H9 (cell line): ENCODE results near the gene CAMTA1. TPM values are rescaled to one million over a fixed set of nuclear protein-coding genes. Genes with fewer than 3 reads are reported as not detected.
A peak's percentile ranks its signal among the peaks of the same experiment; 100 is the strongest.

Source experiments
- DNase-seq: peaks from one replicate; pipeline ENCODE4 v3.0.0-alpha.2; 2017
- H2AFZ ChIP-seq: one replicate; pipeline ENCODE4 v1.6.1; 2013; ENCODE audit warnings: mild to moderate bottlenecking, low read length, control low read depth, moderate library complexity
- H2AK5ac ChIP-seq: 2 replicates; pipeline ENCODE4 v1.6.1; 2013; ENCODE audit warnings: low read length, control low read depth, mixed read lengths; ENCODE audit not compliant: insufficient read length
- H2BK120ac ChIP-seq: one replicate; pipeline ENCODE4 v1.6.1; 2013; ENCODE audit warnings: low read depth, mild to moderate bottlenecking, low read length, control low read depth, inconsistent platforms; ENCODE audit not compliant: poor library complexity, severe bottlenecking
- H2BK12ac ChIP-seq: 2 replicates; pipeline ENCODE4 v1.6.1; 2013; ENCODE audit warnings: low read length, control low read depth, mixed read lengths, low read depth; ENCODE audit not compliant: insufficient read length
- H2BK15ac ChIP-seq: 2 replicates; pipeline ENCODE4 v1.6.1; 2013; ENCODE audit warnings: low read depth, low read length, control low read depth
- H2BK20ac ChIP-seq: one replicate; pipeline ENCODE4 v1.6.1; 2013; ENCODE audit warnings: low read depth, mild to moderate bottlenecking, low read length, control low read depth, inconsistent platforms; ENCODE audit not compliant: poor library complexity, severe bottlenecking
- H2BK5ac ChIP-seq: 2 replicates; pipeline ENCODE4 v1.6.1; 2013; ENCODE audit warnings: low read length, control low read depth, mixed read lengths; ENCODE audit not compliant: insufficient read length
- H3K14ac ChIP-seq: 2 replicates; pipeline ENCODE4 v1.6.1; 2013; ENCODE audit warnings: low read length, control low read depth; ENCODE audit not compliant: insufficient read depth
- H3K18ac ChIP-seq: 2 replicates; pipeline ENCODE4 v1.6.1; 2013; ENCODE audit warnings: low read depth, mild to moderate bottlenecking, mixed read lengths, low read length, control low read depth; ENCODE audit not compliant: insufficient read length
- H3K23ac ChIP-seq: 2 replicates; pipeline ENCODE4 v1.6.1; 2013; ENCODE audit warnings: low read length, control low read depth, mixed read lengths, low read depth; ENCODE audit not compliant: insufficient read length
- H3K23me2 ChIP-seq: 2 replicates; pipeline ENCODE4 v1.6.1; 2013; ENCODE audit warnings: low read depth, mild to moderate bottlenecking, mixed read lengths, low read length, control low read depth; ENCODE audit not compliant: insufficient read length, poor library complexity, severe bottlenecking
- H3K27ac ChIP-seq: 2 replicates; pipeline ENCODE4 v1.5.1; 2013; ENCODE audit warnings: low read length, control low read depth, mixed read lengths, low read depth; ENCODE audit not compliant: insufficient read length
- H3K27me3 ChIP-seq: 2 replicates; pipeline ENCODE4 v1.6.1; 2013; ENCODE audit warnings: low read length, control low read depth, inconsistent platforms; ENCODE audit not compliant: insufficient read depth
- H3K4ac ChIP-seq: 2 replicates; pipeline ENCODE4 v1.6.1; 2013; ENCODE audit warnings: low read depth, mild to moderate bottlenecking, control low read depth, inconsistent platforms, low read length, moderate library complexity
- H3K4me1 ChIP-seq: 2 replicates; pipeline ENCODE4 v1.6.1; 2013; ENCODE audit warnings: low read length, control low read depth, inconsistent platforms; ENCODE audit not compliant: insufficient read depth
- H3K4me2 ChIP-seq: 2 replicates; pipeline ENCODE4 v1.6.1; 2013; ENCODE audit warnings: low read length, control low read depth, mixed read lengths; ENCODE audit not compliant: insufficient read length, insufficient read depth
- H3K56ac ChIP-seq: 2 replicates; pipeline ENCODE4 v1.6.1; 2013; ENCODE audit warnings: low read depth, mild to moderate bottlenecking, mixed read lengths, low read length, control low read depth; ENCODE audit not compliant: insufficient read length
- H3K79me1 ChIP-seq: 2 replicates; pipeline ENCODE4 v1.6.1; 2013; ENCODE audit warnings: low read depth, mild to moderate bottlenecking, moderate library complexity, low read length, control low read depth, inconsistent platforms; ENCODE audit not compliant: insufficient read depth, poor library complexity, severe bottlenecking
- H3K79me2 ChIP-seq: 2 replicates; pipeline ENCODE4 v1.6.1; 2013; ENCODE audit warnings: low read length, control low read depth, inconsistent platforms; ENCODE audit not compliant: insufficient read depth
- H3K9ac ChIP-seq: 2 replicates; pipeline ENCODE4 v1.6.1; 2013; ENCODE audit warnings: low read length, control low read depth, mixed read lengths; ENCODE audit not compliant: insufficient read length; ENCODE audit errors: extremely low read depth
- H3K9me3 ChIP-seq: one replicate; pipeline ENCODE4 v1.6.1; 2013; ENCODE audit warnings: low read depth, low read length, inconsistent platforms; ENCODE audit not compliant: control insufficient read depth
- H3T11ph ChIP-seq: one replicate; pipeline ENCODE4 v1.6.1; 2013; ENCODE audit warnings: mild to moderate bottlenecking, low read length, control low read depth, inconsistent platforms
- H4K20me1 ChIP-seq: one replicate; pipeline ENCODE4 v1.6.1; 2013; ENCODE audit not compliant: control insufficient read depth, insufficient read length, insufficient read depth
- H4K5ac ChIP-seq: 2 replicates; pipeline ENCODE4 v1.6.1; 2013; ENCODE audit warnings: low read depth, mild to moderate bottlenecking, mixed read lengths, low read length, control low read depth; ENCODE audit not compliant: insufficient read length
- H4K8ac ChIP-seq: replicated peaks from 2 replicates; pipeline ENCODE4 v1.6.1; 2013; ENCODE audit warnings: low read length, control low read depth, mixed read lengths, low read depth; ENCODE audit not compliant: insufficient read length
- H4K91ac ChIP-seq: 2 replicates; pipeline ENCODE4 v1.6.1; 2013; ENCODE audit warnings: low read depth, mild to moderate bottlenecking, moderate library complexity, mixed read lengths, low read length, control low read depth; ENCODE audit not compliant: insufficient read length
- H3K27ac Mint-ChIP-seq, 3 experiments: 2 replicates in 2 of 3; 3 replicates in 1 of 3; pipeline ENCODE4 v1.8.0; 2020 to 2021; ENCODE audit warnings: mixed read lengths in 3 of 3, mild to moderate bottlenecking in 1 of 3, moderate library complexity in 1 of 3
- H3K27me3 Mint-ChIP-seq: 2 replicates; pipeline ENCODE4 v1.8.0; 2021; ENCODE audit warnings: low read depth, mild to moderate bottlenecking, moderate library complexity, mixed read lengths
- H3K36me3 Mint-ChIP-seq, 3 experiments: 2 replicates in 2 of 3; 3 replicates in 1 of 3; pipeline ENCODE4 v1.8.0; 2020 to 2021; ENCODE audit warnings: low read depth in 3 of 3, mixed read lengths in 3 of 3; ENCODE audit not compliant: insufficient read depth in 1 of 3
- H3K4me1 Mint-ChIP-seq, 2 experiments: 2 replicates each; pipeline ENCODE4 v1.8.0; 2020; ENCODE audit warnings: mixed read lengths in 2 of 2
- H3K4me3 Mint-ChIP-seq, 2 experiments: 2 replicates in 1 of 2; 3 replicates in 1 of 2; pipeline ENCODE4 v1.8.0; 2020 to 2021; ENCODE audit warnings: mild to moderate bottlenecking in 2 of 2, mixed read lengths in 2 of 2, moderate library complexity in 1 of 2
- H3K9me3 Mint-ChIP-seq, 2 experiments: 2 replicates in 1 of 2; 3 replicates in 1 of 2; pipeline ENCODE4 v1.8.0; 2020; ENCODE audit warnings: mild to moderate bottlenecking in 2 of 2, mixed read lengths in 2 of 2, moderate library complexity in 1 of 2
- WGBS: extraction: QIAGEN DNeasy Blood & Tissue Kit; methylation state at CpG from one replicate; pipeline ENCODE4 v1.1.7; 2013; ENCODE audit warnings: missing lambda C conversion rate, low lambda C conversion rate, mixed read lengths; ENCODE audit not compliant: insufficient read length; ENCODE audit errors: extremely low coverage; 5-methylcytosine and 5-hydroxymethylcytosine counted together
- total RNA-seq: library from RNA; stranded (reverse); gene quantifications from 2 replicates; pipeline ENCODE4 v1.2.1, GENCODE V29; 2021
- TF ChIP-seq, protein P1 (sequence below): fragments of 200-600 bp; sonication (generic); conservative IDR thresholded peaks from 3 replicates; pipeline ENCODE4 v1.8.0; 2021; ENCODE audit warnings: antibody characterized with exemption, mild to moderate bottlenecking

The CAMTA1 gene
- total RNA-seq, 1 experiment from 2014 or later = 115 TPM

DNA sequence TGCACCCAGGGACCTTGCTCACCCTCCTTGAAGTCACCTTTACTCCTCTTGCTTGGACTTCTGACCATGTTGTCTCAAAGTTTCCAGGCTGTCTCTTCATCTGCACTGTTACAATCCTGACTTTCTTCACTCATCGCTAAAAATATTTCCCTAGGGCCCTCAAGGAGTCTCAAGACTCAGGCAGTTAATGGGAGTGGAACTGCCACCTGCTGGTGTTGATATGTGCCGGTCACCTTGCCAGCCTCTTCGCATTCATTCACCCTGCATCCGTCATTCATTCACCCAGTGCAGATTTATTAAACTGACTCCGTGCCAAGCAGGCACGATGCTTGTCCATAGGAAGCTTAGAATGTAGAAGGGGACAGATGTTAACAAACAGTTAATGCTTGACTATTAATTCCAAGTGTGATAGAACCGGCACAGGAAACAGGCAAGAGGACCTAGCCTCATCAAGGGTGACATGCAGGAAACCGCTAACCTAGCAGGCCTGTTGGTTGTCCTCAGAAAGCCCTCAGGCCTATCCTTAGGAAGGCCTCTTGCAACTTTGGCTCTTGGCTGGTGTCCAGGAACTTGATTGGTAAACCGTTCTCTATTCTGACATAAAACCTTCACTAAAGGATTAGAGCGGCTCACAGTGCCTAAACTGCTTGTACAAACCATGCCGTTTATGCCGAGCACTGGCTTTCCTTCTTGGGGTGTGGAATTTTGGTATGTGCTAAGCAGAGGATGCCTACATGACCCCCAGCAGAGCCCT lies 342.2 kb downstream of the CAMTA1 start:
- Histone ChIP-seq H4K20me1 (no peaks in the 10 kb centered on the region), H3K27me3 (no peaks in the 10 kb centered on the region), H2BK120ac (no peak overlapping the region), H3T11ph (no peak overlapping the region), H3K4me2 (no peak overlapping the region), H3K18ac (no peak overlapping the region), H2AFZ (no peak overlapping the region), H4K8ac (no peak overlapping the region), H3K4me1 (no peaks in the 10 kb centered on the region), H3K23ac (no peak overlapping the region), H3K79me1 (no peaks in the 10 kb centered on the region), H3K79me2 (no peaks in the 10 kb centered on the region), H4K91ac (no peak overlapping the region), H3K56ac (no peak overlapping the region), H3K23me2 (no peaks in the 10 kb centered on the region), H2AK5ac (no peak overlapping the region), H3K27ac (no peak overlapping the region), H2BK12ac (no peak overlapping the region), H3K9ac (no peak overlapping the region), H3K4ac (no peak overlapping the region), H3K9me3 (no peaks in the 10 kb centered on the region), H3K14ac (no peak overlapping the region), H2BK20ac (no peak overlapping the region), H2BK5ac (no peak overlapping the region), H4K5ac (no peak overlapping the region), H2BK15ac (no peak overlapping the region)
- H3K4me1 Mint-ChIP-seq = peaks cover 0 to 3% of the 10 kb centered on the region in 2 experiments; a peak in 1 of 4 replicates
- peaks cover 0 to 4% of the 10 kb centered on the region in 2 experiments; a peak in 1 of 5 replicates for H3K9me3 Mint-ChIP-seq
- H3K4me3 Mint-ChIP-seq = no peak overlapping the region
- TF ChIP-seq, protein P1, sequence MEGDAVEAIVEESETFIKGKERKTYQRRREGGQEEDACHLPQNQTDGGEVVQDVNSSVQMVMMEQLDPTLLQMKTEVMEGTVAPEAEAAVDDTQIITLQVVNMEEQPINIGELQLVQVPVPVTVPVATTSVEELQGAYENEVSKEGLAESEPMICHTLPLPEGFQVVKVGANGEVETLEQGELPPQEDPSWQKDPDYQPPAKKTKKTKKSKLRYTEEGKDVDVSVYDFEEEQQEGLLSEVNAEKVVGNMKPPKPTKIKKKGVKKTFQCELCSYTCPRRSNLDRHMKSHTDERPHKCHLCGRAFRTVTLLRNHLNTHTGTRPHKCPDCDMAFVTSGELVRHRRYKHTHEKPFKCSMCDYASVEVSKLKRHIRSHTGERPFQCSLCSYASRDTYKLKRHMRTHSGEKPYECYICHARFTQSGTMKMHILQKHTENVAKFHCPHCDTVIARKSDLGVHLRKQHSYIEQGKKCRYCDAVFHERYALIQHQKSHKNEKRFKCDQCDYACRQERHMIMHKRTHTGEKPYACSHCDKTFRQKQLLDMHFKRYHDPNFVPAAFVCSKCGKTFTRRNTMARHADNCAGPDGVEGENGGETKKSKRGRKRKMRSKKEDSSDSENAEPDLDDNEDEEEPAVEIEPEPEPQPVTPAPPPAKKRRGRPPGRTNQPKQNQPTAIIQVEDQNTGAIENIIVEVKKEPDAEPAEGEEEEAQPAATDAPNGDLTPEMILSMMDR = peak; percentile 26; the same call in 1 of the 3 replicates
- no peak for DNase-seq
- no peaks in the 10 kb centered on the region for H3K36me3 Mint-ChIP-seq
- H3K27ac Mint-ChIP-seq = no peak overlapping the region; a peak in 1 of 7 replicates
- no CpG with 5 or more reads among the region's 12 CpGs for WGBS
- peaks cover 2% of the 10 kb centered on the region; the same call in 1 of the 2 replicates for H3K27me3 Mint-ChIP-seq
